Measurements from ENCODE around the gene CBX8. TPM values are rescaled to one million over a fixed set of nuclear protein-coding genes. Genes with fewer than 3 reads are reported as not detected.

Gene CBX8
- total and polyA plus RNA-seq, 2 of the 13 experiments (the other 11 are each of a cell fraction or from before 2014, with no cell fraction given): 0.34 to 12.6 TPM

GRCh38 chr17:79789943-79790804 lies 6.7 kb downstream of the CBX8 start (continued):
- TF ChIP-seq ZBTB10 (CRISPR knock-in tag; IDR thresholded peaks at IDR 0.05; ENCODE audit: borderline replicate concordance) (0 out of 2 replicates have a peak, but pooled peaks have one; percentile 60), CHCHD3 (CRISPR knock-in tag; IDR thresholded peaks at IDR 0.05) (no peak), ZNF747 (CRISPR knock-in tag; IDR thresholded peaks at IDR 0.05; ENCODE audit: borderline replicate concordance) (no peak), ZNF768 (CRISPR knock-in tag; IDR thresholded peaks at IDR 0.05) (peak; percentile 14; the same call in 1 of the 2 replicates), ZBTB7A (CRISPR knock-in tag; IDR thresholded peaks at IDR 0.05) (peak; percentile 83), ZNF770 (CRISPR knock-in tag; IDR thresholded peaks at IDR 0.05) (no peak), ZNF709 (CRISPR knock-in tag; IDR thresholded peaks at IDR 0.05) (peak; percentile 70; the same call in 1 of the 2 replicates), GLI4 (CRISPR knock-in tag; IDR thresholded peaks at IDR 0.05; ENCODE audit: borderline replicate concordance) (0 out of 2 replicates have a peak, but pooled peaks have one; percentile 5), MTF2 (CRISPR knock-in tag; IDR thresholded peaks at IDR 0.05; ENCODE audit: borderline replicate concordance) (peak; percentile 98), REST (IDR thresholded peaks at IDR 0.05; ENCODE audit: borderline replicate concordance in 1 of 2, low read depth in 1 of 2, low read length in 2 of 2) (no peak), ZNF232 (CRISPR knock-in tag; IDR thresholded peaks at IDR 0.05; ENCODE audit: borderline replicate concordance) (peak; percentile 76; the same call in 1 of the 2 replicates), TMF1 (CRISPR knock-in tag; IDR thresholded peaks at IDR 0.05; ENCODE audit: low read depth) (no peak)
- TF ChIP-seq, protein P1, sequence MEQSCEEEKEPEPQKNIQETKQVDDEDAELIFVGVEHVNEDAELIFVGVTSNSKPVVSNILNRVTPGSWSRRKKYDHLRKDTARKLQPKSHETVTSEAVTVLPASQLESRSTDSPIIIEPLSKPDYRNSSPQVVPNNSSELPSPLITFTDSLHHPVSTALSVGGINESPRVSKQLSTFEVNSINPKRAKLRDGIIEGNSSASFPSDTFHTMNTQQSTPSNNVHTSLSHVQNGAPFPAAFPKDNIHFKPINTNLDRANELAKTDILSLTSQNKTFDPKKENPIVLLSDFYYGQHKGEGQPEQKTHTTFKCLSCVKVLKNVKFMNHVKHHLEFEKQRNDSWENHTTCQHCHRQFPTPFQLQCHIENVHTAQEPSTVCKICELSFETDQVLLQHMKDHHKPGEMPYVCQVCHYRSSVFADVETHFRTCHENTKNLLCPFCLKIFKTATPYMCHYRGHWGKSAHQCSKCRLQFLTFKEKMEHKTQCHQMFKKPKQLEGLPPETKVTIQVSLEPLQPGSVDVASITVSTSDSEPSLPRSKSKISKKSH (CRISPR knock-in tag; IDR thresholded peaks at IDR 0.05; ENCODE audit: borderline replicate concordance): no peak
- TF ChIP-seq, protein P2, sequence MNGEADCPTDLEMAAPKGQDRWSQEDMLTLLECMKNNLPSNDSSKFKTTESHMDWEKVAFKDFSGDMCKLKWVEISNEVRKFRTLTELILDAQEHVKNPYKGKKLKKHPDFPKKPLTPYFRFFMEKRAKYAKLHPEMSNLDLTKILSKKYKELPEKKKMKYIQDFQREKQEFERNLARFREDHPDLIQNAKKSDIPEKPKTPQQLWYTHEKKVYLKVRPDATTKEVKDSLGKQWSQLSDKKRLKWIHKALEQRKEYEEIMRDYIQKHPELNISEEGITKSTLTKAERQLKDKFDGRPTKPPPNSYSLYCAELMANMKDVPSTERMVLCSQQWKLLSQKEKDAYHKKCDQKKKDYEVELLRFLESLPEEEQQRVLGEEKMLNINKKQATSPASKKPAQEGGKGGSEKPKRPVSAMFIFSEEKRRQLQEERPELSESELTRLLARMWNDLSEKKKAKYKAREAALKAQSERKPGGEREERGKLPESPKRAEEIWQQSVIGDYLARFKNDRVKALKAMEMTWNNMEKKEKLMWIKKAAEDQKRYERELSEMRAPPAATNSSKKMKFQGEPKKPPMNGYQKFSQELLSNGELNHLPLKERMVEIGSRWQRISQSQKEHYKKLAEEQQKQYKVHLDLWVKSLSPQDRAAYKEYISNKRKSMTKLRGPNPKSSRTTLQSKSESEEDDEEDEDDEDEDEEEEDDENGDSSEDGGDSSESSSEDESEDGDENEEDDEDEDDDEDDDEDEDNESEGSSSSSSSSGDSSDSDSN (CRISPR knock-in tag; IDR thresholded peaks at IDR 0.05): peak; percentile 72; the same call in 1 of the 2 replicates

Data from HepG2 (cell line).